T-helper 2 cell treated with Interferon-gamma antibody and Interleukin-4, amounts not matched to agents 5 μg/mL and 100 μg/mL, for 36 hours (primary cell): ENCODE measurements around the gene GLP1R.

Experiments used
- DNase-seq: peaks from one replicate; pipeline ENCODE4 v3.0.0; 2021; ENCODE audit warnings: low spot score
- H3K27ac Mint-ChIP-seq: one replicate; pipeline ENCODE4 v1.8.0; 2021; ENCODE audit warnings: mild to moderate bottlenecking, mixed read lengths
- H3K27me3 Mint-ChIP-seq: one replicate; pipeline ENCODE4 v1.8.0; 2021; ENCODE audit warnings: low read depth, mixed read lengths
- H3K36me3 Mint-ChIP-seq: one replicate; pipeline ENCODE4 v1.8.0; 2021; ENCODE audit warnings: low read depth, mixed read lengths
- H3K4me1 Mint-ChIP-seq: one replicate; pipeline ENCODE4 v1.8.0; 2021; ENCODE audit warnings: low read depth, mixed read lengths
- H3K4me3 Mint-ChIP-seq: one replicate; pipeline ENCODE4 v1.8.0; 2022; ENCODE audit warnings: mild to moderate bottlenecking, moderate library complexity, mixed read lengths
- H3K9me3 Mint-ChIP-seq: one replicate; pipeline ENCODE4 v1.8.0; 2021; ENCODE audit warnings: mixed read lengths

The GLP1R gene

GRCh38 chr6:39048481-39049399 is at the start of gene GLP1R:
Gene GLP1R (plus strand): TSS chr6:39048781. CDS start chr6:39048841, 60 bp downstream.
- peaks cover 42% of the 10 kb centered on the region for H3K27me3 Mint-ChIP-seq
- H3K27ac Mint-ChIP-seq = no peak within 1 kb of the TSS
- H3K36me3 Mint-ChIP-seq = no peaks in the 10 kb centered on the region
- peaks cover 17% of the 10 kb centered on the region for H3K4me1 Mint-ChIP-seq
- DNase-seq = no peak
- H3K4me3 Mint-ChIP-seq = peak within 1 kb of the TSS; percentile 43
- no peaks in the 10 kb centered on the region for H3K9me3 Mint-ChIP-seq

- Mint-ChIP-seq H3K4me1 (no peaks in the 10 kb centered on the region), H3K27ac (no peak overlapping the region), H3K27me3 (peaks cover 43% of the 10 kb centered on the region), H3K36me3 (no peaks in the 10 kb centered on the region), H3K9me3 (no peaks in the 10 kb centered on the region), H3K4me3 (no peak overlapping the region)
- DNase-seq = no peak
These were observed 45.5 kb upstream of the GLP1R start for GRCh38 chr6:39003072-39003471.

GRCh38 chr6:39003492-39003891 is 45.1 kb upstream of the GLP1R start:
- Mint-ChIP-seq H3K9me3 (no peaks in the 10 kb centered on the region), H3K4me3 (no peak overlapping the region), H3K36me3 (no peaks in the 10 kb centered on the region), H3K27ac (no peak overlapping the region), H3K4me1 (no peaks in the 10 kb centered on the region), H3K27me3 (peaks cover 48% of the 10 kb centered on the region)
- DNase-seq = no peak

- Mint-ChIP-seq H3K4me1 (no peaks in the 10 kb centered on the region), H3K27me3 (peaks cover 49% of the 10 kb centered on the region), H3K36me3 (no peaks in the 10 kb centered on the region), H3K4me3 (no peak overlapping the region), H3K9me3 (no peaks in the 10 kb centered on the region), H3K27ac (no peak overlapping the region)
- no peak for DNase-seq
These were observed 43.8 kb upstream of the GLP1R start for GRCh38 chr6:39004801-39005200.

GRCh38 chr6:39005774-39006173 is 42.8 kb upstream of the GLP1R start:
- Mint-ChIP-seq H3K9me3 (no peaks in the 10 kb centered on the region), H3K4me3 (no peak overlapping the region), H3K27me3 (peaks cover 44% of the 10 kb centered on the region), H3K27ac (no peak overlapping the region), H3K4me1 (no peaks in the 10 kb centered on the region), H3K36me3 (no peaks in the 10 kb centered on the region)
- DNase-seq = no peak

- Mint-ChIP-seq H3K4me1 (no peaks in the 10 kb centered on the region), H3K27ac (no peak overlapping the region), H3K4me3 (no peak overlapping the region), H3K9me3 (no peaks in the 10 kb centered on the region), H3K36me3 (no peaks in the 10 kb centered on the region), H3K27me3 (peaks cover 49% of the 10 kb centered on the region)
- DNase-seq = no peak
These were observed 41.0 kb upstream of the GLP1R start for GRCh38 chr6:39007575-39007974.

- no peak overlapping the region for H3K4me3 Mint-ChIP-seq
- no peaks in the 10 kb centered on the region for H3K36me3 Mint-ChIP-seq
- H3K27me3 Mint-ChIP-seq = peaks cover 56% of the 10 kb centered on the region
- H3K4me1 Mint-ChIP-seq = no peaks in the 10 kb centered on the region
- no peak for DNase-seq
- H3K27ac Mint-ChIP-seq = no peak overlapping the region
- H3K9me3 Mint-ChIP-seq = no peaks in the 10 kb centered on the region
These were observed 39.8 kb upstream of the GLP1R start for GRCh38 chr6:39008737-39009136.

GRCh38 chr6:39009476-39009875 is 39.1 kb upstream of the GLP1R start:
- no peak overlapping the region for H3K4me3 Mint-ChIP-seq
- H3K9me3 Mint-ChIP-seq = no peaks in the 10 kb centered on the region
- DNase-seq = no peak
- H3K27me3 Mint-ChIP-seq = peaks cover 56% of the 10 kb centered on the region
- H3K27ac Mint-ChIP-seq = no peak overlapping the region
- no peaks in the 10 kb centered on the region for H3K4me1 Mint-ChIP-seq
- H3K36me3 Mint-ChIP-seq = no peaks in the 10 kb centered on the region

- H3K4me3 Mint-ChIP-seq = no peak overlapping the region
- no peak overlapping the region for H3K27ac Mint-ChIP-seq
- no peak for DNase-seq
- no peaks in the 10 kb centered on the region for H3K36me3 Mint-ChIP-seq
- H3K27me3 Mint-ChIP-seq = peaks cover 19% of the 10 kb centered on the region
- no peaks in the 10 kb centered on the region for H3K9me3 Mint-ChIP-seq
- H3K4me1 Mint-ChIP-seq = no peaks in the 10 kb centered on the region
These were observed 31.6 kb upstream of the GLP1R start for GRCh38 chr6:39016839-39017546.

- no peaks in the 10 kb centered on the region for H3K36me3 Mint-ChIP-seq
- DNase-seq = no peak
- no peaks in the 10 kb centered on the region for H3K9me3 Mint-ChIP-seq
- no peak overlapping the region for H3K27ac Mint-ChIP-seq
- peaks cover 14% of the 10 kb centered on the region for H3K27me3 Mint-ChIP-seq
- no peak overlapping the region for H3K4me3 Mint-ChIP-seq
- H3K4me1 Mint-ChIP-seq = no peaks in the 10 kb centered on the region
These were observed 31.1 kb upstream of the GLP1R start for GRCh38 chr6:39017547-39017880.

GRCh38 chr6:39018103-39018502 is 30.5 kb upstream of the GLP1R start:
- no peak for DNase-seq
- H3K4me1 Mint-ChIP-seq = no peaks in the 10 kb centered on the region
- H3K27me3 Mint-ChIP-seq = peaks cover 14% of the 10 kb centered on the region
- H3K36me3 Mint-ChIP-seq = no peaks in the 10 kb centered on the region
- H3K4me3 Mint-ChIP-seq = no peak overlapping the region
- H3K27ac Mint-ChIP-seq = no peak overlapping the region
- H3K9me3 Mint-ChIP-seq = no peaks in the 10 kb centered on the region

GRCh38 chr6:39020136-39020535 is 28.4 kb upstream of the GLP1R start:
- no peak for DNase-seq
- no peak overlapping the region for H3K4me3 Mint-ChIP-seq
- no peaks in the 10 kb centered on the region for H3K36me3 Mint-ChIP-seq
- no peak overlapping the region for H3K27ac Mint-ChIP-seq
- no peaks in the 10 kb centered on the region for H3K4me1 Mint-ChIP-seq
- no peaks in the 10 kb centered on the region for H3K9me3 Mint-ChIP-seq
- H3K27me3 Mint-ChIP-seq = peaks cover 4% of the 10 kb centered on the region

- Mint-ChIP-seq H3K36me3 (no peaks in the 10 kb centered on the region), H3K4me3 (no peak overlapping the region), H3K27ac (no peak overlapping the region), H3K4me1 (no peaks in the 10 kb centered on the region), H3K9me3 (no peaks in the 10 kb centered on the region), H3K27me3 (peaks cover under 1% of the 10 kb centered on the region)
- no peak for DNase-seq
These were observed 27.5 kb upstream of the GLP1R start for GRCh38 chr6:39021041-39021440.

- Mint-ChIP-seq H3K36me3 (no peaks in the 10 kb centered on the region), H3K9me3 (no peaks in the 10 kb centered on the region), H3K27me3 (peaks cover 6% of the 10 kb centered on the region), H3K27ac (no peak overlapping the region), H3K4me3 (no peak overlapping the region), H3K4me1 (no peaks in the 10 kb centered on the region)
- DNase-seq = no peak
These were observed 26.8 kb upstream of the GLP1R start for GRCh38 chr6:39021779-39022178.
